Skin epidermis (tissue), 12 donors: ENCODE data around the gene EMP1.

Experiments used
- H3K27ac ChIP-seq, 21 experiments: fragments of 200-600 bp; sonication (generic) in 11 of 21; one replicate each; pipeline ENCODE4 v1.5.0; 2020; ENCODE audit warnings: mild to moderate bottlenecking in 3 of 21, inconsistent platforms in 2 of 21, moderate library complexity in 2 of 21
- H3K4me3 ChIP-seq, 7 experiments: fragments of 200-600 bp; sonication (generic) in 2 of 7; one replicate each; pipeline ENCODE4 v1.5.0; 2020; ENCODE audit warnings: inconsistent platforms in 2 of 7, mild to moderate bottlenecking in 2 of 7, moderate library complexity in 1 of 7

The EMP1 gene, protein sequence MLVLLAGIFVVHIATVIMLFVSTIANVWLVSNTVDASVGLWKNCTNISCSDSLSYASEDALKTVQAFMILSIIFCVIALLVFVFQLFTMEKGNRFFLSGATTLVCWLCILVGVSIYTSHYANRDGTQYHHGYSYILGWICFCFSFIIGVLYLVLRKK

GRCh38 chr12:13196130-13196921 lies at the start of gene EMP1:
TSS of gene EMP1 (plus strand) at chr12:13196726. CDS start at chr12:13211511, 14,785 bp downstream.
- peak within 1 kb of the TSS; percentile 54 to 98 (median 87) for H3K27ac ChIP-seq
- peak within 1 kb of the TSS; percentile 39 to 63 (median 52) for H3K4me3 ChIP-seq

DNA sequence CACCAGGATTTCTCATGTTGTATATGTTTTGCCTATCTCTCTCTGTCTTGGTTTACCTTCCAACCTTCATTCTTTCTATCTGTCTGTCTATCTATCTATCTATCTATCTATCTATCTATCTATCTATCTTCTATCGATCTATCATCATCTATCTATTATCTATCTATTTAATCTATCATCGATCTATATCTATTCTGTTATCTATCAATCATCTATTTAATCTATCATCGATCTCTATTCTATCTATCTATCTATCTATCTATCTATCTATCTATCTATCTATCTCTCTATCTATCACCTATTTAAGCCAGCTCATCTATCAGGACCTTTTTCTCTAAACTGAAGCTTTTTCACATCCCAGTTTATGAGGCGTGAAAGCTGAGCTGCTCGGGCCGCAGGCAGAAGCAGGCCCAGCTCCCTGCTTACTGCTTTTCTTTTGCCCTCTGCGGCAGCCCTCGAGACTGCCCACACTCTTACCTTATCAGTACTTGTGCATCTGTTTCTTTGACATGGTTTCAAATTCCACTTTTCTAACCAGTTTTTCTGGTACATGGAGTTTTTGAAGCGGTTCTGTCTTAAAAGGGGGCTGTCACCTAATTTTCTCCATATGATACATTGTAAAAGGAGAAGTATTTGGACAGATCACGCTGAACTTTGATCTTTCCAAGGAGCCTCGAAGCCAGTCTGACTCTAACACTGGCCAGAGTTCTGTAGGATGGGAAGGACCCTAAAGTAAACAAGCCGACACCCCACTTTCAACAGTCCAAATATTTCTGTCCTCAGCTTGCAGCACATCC lies 48.6 kb upstream of the EMP1 start:
- H3K27ac ChIP-seq: peak overlapping the region in 1 of 21 experiments; percentile 4
- no peak overlapping the region for H3K4me3 ChIP-seq

- Histone ChIP-seq H3K4me3 (no peak overlapping the region), H3K27ac (peak overlapping the region in 2 of 21 experiments; percentile 4 to 19)
Measured at GRCh38 chr12:13148485-13148847, 48.1 kb upstream of the EMP1 start.

- H3K27ac ChIP-seq: peak overlapping the region in 1 of 21 experiments; percentile 19
- H3K4me3 ChIP-seq: no peak overlapping the region
Measured at GRCh38 chr12:13149411-13149810, 47.1 kb upstream of the EMP1 start.

DNA sequence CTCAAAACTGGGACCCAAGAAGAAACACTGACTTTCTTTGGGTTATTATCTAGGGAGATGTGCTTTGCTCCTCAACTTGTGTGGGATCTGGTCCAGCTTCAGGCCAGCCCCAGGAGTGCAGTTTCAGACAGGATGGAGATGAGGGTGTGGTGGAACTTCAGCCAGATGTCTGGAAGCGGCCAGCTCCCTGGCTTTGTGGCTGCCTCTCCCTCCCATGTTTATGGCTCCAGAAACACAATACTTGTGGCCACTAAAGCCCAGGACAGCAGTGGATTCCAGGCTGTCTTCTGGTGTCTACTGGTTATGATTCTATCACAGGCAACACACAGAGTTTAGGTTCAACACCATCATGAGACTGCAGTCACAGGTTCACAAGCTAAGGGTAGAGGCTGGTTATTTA lies 44.2 kb upstream of the EMP1 start:
- Histone ChIP-seq H3K4me3 (no peak overlapping the region), H3K27ac (peak overlapping the region in 4 of 21 experiments; percentile 7 to 34 (median 9))

DNA sequence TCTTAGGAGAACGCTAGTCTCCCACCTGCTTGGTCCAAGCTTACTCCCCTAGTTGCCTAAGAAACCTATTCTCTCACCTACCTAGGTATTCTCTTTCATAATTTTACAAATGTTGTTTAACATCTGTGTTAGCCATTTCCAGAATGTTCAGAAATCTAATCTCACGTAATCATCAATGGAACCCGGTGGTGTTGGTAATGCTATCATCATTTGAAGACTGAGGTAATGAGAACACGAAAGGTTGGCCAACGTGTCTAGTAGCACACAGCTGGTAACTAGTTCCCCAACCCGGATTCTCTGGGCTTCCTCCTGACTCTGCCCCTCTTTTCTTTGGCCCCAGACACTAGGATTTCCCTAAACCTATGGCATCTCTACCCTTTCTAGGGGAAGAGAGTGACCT lies 43.8 kb upstream of the EMP1 start:
- H3K4me3 ChIP-seq: no peak overlapping the region
- H3K27ac ChIP-seq: peak overlapping the region in 5 of 21 experiments; percentile 7 to 34 (median 24)

DNA sequence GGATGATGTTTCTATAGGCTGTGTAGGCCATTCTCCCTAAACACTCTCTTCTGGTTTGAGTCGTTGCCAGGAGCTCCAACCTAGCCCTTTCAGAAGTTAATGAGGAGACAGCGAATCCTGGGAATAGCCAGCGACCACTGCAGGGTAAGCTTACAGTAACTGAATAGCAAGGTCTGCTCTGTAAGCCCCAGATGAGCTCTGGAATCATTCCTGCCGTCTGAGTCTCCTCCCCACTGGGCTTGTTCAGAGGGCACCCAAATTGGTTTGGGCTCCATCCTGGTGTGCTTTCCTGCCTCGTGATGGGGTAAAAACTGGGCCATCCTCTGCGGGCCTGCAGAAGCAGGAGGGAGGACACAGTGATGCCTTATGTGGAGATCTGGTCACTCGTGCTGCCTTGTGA lies 43.3 kb upstream of the EMP1 start:
- Histone ChIP-seq H3K27ac (peak overlapping the region in 4 of 21 experiments; percentile 7 to 59 (median 39)), H3K4me3 (no peak overlapping the region)

DNA sequence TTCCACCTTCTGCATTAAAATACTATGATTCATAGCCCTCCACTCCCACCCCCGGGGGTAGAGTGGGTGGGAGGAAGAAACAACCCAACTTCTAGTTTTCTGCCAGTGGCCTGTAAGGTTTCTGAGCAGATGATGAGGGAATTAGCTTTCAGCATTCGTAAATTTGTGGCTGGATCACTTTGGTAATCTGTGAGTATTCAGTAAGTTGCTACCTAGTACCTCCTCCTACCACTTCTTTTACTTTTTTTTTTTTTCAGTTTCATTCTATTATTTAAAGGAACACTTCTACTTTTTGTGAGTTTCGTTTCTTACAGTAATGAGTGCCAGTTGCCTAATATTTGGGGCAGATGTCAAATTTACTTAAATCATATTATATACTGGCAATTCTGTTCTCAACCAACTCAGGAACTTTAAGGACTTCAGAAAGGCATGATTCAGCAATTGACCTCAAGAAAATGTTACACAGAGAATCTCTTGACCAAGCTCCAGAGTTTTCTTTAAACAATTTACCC lies 42.4 kb upstream of the EMP1 start:
- Histone ChIP-seq H3K27ac (peak overlapping the region in 11 of 21 experiments; percentile 1 to 59 (median 47)), H3K4me3 (no peak overlapping the region)

DNA sequence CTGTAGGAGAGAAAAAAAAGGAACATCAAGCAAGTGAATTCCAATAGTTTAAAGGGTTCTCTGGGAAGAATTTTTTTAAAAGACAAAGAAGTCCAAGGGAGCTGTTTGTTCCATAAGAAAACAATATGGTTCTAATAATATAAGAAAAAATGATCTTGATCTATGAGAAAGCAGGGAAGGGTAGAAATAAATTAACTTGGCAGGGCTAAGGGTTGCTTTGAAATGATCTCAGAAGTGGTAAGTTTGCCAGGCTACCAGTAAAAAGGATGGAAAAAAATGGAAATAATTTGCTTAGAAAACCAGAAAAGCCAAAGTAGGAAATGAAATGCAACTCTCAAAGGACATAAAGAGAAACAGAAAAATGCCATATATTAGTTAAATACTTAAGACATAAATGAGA lies 41.7 kb upstream of the EMP1 start:
- H3K4me3 ChIP-seq: no peak overlapping the region
- H3K27ac ChIP-seq: peak overlapping the region in 9 of 21 experiments; percentile 15 to 59 (median 45)

DNA sequence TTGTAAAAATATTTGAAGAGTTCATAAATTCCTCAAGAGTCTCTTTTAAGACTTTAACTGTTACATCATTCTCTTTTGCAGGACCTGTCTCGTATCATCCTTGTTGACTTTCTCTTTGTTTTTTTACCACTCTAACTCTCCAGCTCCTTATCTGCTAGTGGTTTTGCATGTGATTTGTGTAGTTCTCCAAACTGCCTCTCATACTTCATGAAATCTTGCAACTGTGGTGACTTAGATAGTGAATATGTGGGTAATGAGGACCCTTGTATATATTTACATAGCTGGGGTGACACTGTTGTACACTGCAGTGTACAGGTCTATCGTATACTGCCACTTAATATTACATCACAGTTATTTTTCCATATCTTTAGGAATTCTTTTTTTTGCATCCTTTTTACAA lies 40.2 kb upstream of the EMP1 start:
- Histone ChIP-seq H3K27ac (no peak overlapping the region), H3K4me3 (no peak overlapping the region)

DNA sequence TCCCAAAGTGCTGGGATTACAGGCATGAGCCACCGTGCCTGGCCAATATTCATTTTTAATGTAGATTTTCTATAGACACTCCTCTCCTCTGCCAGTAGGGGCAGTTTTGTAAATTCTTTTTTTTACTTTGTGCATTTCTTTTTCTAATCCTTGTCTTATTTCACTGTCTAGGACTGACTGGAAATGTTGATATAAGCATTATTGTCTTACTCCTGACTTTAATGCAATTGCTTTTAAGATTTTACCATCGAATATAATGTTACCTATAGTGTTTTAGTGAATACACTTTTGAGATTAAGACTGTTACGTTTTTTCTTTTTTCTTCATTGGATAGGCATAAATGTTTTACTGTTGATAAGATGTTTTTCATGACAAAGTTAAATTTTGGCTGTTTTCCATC lies 35.4 kb upstream of the EMP1 start:
- no peak overlapping the region for H3K27ac ChIP-seq
- no peak overlapping the region for H3K4me3 ChIP-seq

DNA sequence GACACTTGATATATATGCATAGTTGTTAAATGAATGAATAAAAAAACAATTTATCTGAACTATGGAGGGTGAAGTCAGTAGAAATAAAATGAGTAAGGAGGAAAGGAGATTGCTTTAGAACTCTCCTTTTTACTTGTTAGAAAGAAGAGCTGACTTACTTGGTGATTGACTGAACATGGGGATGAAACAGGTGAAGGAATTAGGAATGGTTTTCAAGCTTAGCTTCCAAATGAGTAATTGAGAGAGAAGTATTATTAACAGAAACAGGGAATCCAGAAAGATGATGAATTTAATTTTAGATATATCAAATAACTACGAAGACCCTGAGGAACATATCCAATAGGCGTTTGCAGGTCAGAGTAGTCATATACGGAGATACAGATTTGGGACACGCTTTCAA lies 33.6 kb upstream of the EMP1 start:
- H3K4me3 ChIP-seq: no peak overlapping the region
- H3K27ac ChIP-seq: no peak overlapping the region

DNA sequence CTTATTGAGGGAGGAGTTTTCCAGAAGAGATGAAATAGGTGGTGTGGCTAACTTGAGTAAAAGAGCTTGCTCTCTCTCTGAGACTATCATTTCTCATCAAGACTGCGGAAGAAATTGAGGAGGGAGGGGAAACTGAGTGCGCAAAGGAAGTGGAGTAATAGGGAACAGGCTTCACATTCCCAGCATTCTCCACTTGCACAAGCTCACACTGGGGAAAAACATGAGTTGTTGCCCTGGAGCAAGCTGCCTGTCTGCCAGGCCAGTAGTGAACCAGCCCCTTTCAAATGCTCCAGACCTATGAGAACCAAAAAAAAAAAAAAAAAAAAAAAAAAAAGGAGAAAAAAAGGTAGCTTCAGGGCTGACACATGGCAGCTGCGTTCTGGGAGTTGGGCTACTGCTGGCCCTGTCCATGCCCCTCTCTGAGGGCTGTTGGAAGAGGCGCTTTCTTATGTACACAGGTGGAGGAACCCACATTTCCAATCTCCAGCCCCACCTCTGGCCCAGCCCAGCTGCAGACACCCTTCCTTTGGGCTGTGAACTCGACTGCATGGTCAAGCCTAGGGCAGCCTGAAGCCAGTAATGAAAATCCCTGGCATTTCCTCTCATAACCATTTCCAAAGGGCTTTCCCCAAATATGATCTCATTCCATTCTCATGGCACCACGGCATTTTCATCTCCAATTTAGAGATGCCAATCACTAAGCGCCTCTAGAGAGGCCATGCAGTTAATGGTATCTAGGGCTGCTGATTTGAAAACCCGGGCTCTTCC lies 32.5 kb upstream of the EMP1 start:
- no peak overlapping the region for H3K4me3 ChIP-seq
- H3K27ac ChIP-seq: peak overlapping the region in 10 of 21 experiments; percentile 17 to 70 (median 58)

DNA sequence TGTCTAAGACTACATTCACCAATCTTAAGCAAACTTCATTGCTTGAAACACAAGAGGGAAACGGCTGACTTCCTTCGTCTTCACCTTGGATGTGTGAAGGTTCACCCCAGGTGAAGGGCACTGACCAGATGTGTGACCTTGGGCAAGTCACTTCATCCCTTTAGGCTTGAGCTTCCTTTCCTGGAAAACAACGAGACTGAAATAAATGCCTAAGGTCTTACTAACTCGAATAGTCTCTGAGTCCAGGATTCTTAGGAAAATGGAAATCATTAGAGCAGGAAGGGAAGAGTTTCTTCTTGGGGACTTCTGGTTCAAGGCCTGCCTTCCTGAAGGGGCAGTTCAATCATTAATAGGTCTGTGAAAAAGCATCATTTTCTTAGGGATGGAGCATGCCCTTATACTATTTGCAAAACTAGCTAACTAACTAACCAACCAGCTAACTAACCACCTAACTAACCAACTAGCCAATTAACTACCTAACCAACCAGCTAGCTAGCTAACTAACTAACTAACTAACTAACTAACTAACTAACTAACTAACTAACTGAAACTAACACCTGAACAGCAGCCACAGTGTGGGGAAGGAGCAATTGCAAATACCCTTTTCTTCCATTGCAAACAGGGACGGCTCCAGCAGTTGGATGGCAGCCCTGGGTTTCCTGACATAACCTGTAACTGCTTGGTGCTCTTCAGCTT lies 31.5 kb upstream of the EMP1 start:
- Histone ChIP-seq H3K4me3 (no peak overlapping the region), H3K27ac (peak overlapping the region in 19 of 21 experiments; percentile 13 to 74 (median 57))

- Histone ChIP-seq H3K4me3 (no peak overlapping the region), H3K27ac (peak overlapping the region in 20 of 21 experiments; percentile 13 to 78 (median 58))
Measured at GRCh38 chr12:13165617-13166041, 30.9 kb upstream of the EMP1 start.

GRCh38 chr12:13167226-13167625 lies 29.3 kb upstream of the EMP1 start:
- Histone ChIP-seq H3K4me3 (no peak overlapping the region), H3K27ac (peak overlapping the region in 16 of 21 experiments; percentile 18 to 78 (median 60))

DNA sequence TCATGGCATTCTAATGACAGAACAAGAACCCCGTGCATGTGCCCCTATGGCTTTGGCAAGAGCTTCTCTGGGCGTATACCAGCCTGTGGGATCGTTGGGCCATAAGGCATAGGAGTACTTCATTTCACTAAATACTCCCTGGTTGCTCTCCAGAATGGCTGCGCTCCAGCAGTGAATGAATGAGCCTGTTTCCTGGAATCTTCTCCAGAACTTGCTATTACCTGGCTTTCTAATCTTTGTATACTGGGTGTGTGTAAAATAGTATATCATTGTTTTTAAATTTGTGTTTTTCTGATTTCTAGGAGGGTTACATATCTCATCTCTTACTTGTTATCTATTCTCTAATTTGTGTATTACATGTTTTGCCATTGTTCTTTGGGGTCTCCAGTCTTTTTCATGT lies 28.6 kb upstream of the EMP1 start:
- no peak overlapping the region for H3K4me3 ChIP-seq
- peak overlapping the region in 13 of 21 experiments; percentile 2 to 70 (median 56) for H3K27ac ChIP-seq

DNA sequence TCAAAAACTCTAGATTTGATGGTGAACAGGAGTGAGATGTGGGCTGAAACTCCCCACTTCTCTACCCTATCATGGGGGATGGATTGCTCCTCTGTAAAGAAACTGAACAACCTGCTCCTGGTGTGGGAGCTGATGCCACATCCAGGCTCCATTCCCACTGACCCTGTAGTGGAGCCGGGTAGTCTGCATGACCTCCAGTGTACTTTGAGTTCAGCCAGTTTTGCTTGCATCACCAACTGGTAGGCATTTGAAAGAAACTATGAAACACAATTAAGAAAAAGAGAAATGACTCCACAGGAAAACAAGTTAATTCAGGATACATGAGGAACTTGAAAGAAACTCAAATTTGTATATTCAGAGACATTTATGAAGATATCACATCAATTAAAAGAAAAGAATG lies 27.3 kb upstream of the EMP1 start:
- no peak overlapping the region for H3K4me3 ChIP-seq
- H3K27ac ChIP-seq: peak overlapping the region in 2 of 21 experiments; percentile 10 to 44
